SU-DHL-6 (cell line): ENCODE results near the gene RPL23.

Source experiments
- EZH2phosphoT487 ChIP-seq: fragments of 200-600 bp; sonication (generic), shearing (Covaris generic); conservative IDR thresholded peaks from 2 replicates; pipeline ENCODE4 v1.6.1; 2018; ENCODE audit warnings: mild to moderate bottlenecking, antibody characterized with exemption, low read length, moderate library complexity, mixed read lengths
- TF ChIP-seq, protein P1 (sequence below): fragments of 200-600 bp; sonication (generic); IDR thresholded peaks from one replicate; pipeline ENCODE4 v1.5.1; 2017; ENCODE audit warnings: antibody characterized with exemption, mild to moderate bottlenecking, low read length, moderate library complexity; ENCODE audit not compliant: insufficient read depth, poor library complexity, severe bottlenecking

DNA sequence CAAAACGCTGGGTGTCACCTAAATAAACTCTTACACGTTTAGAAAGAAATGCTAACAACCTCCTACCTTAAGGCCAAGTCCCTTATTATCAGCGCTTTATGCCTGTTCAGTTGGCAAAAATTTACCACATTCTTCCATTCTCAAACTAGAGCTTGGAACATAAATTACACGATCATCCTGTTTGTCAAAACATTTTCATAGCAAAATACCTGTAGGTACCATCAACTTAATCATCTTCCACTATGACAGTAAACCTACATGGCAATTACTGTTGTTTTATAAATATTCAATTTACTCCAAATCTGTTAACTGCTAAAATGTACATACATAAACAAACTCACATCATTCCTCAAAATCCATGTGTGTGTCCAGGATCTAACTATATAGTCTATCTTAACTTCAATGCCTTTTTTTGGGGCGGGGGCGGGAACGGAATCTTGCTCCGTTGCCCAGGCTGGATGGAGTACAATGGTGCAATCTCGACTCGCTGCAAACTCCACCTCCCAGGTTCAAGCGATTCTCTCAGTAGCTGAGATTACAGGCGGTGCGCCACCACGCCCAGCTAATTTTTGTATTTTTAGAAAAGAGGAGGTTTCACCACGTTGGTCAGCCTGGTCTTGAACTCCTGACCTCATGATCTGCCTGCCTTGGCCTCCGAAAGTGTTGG is 4.4 kb downstream of the RPL23 start:
- TF ChIP-seq, protein P1, sequence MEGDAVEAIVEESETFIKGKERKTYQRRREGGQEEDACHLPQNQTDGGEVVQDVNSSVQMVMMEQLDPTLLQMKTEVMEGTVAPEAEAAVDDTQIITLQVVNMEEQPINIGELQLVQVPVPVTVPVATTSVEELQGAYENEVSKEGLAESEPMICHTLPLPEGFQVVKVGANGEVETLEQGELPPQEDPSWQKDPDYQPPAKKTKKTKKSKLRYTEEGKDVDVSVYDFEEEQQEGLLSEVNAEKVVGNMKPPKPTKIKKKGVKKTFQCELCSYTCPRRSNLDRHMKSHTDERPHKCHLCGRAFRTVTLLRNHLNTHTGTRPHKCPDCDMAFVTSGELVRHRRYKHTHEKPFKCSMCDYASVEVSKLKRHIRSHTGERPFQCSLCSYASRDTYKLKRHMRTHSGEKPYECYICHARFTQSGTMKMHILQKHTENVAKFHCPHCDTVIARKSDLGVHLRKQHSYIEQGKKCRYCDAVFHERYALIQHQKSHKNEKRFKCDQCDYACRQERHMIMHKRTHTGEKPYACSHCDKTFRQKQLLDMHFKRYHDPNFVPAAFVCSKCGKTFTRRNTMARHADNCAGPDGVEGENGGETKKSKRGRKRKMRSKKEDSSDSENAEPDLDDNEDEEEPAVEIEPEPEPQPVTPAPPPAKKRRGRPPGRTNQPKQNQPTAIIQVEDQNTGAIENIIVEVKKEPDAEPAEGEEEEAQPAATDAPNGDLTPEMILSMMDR: no peak
- no peak for TF ChIP-seq EZH2phosphoT487
